DMS153 treated with DMSO at 0.1 percent for 48 hours (cell line): ENCODE results near the gene LYPD8.

Source experiments
- DNase-seq: peaks from one replicate; lab custom pipeline; 2025; ENCODE audit not compliant: unreplicated experiment; lab: John Stamatoyannopoulos, UW

LYPD8 gene

GRCh38 chr1:248702714-248703113, 52.8 kb downstream of the LYPD8 start, which contains the start of gene OR14I1:
Gene OR14I1 (minus strand): TSS chr1:248702766.
- no peak for DNase-seq

- no peak for DNase-seq
These were observed 56.5 kb downstream of the LYPD8 start for GRCh38 chr1:248699099-248699498.

GRCh38 chr1:248697907-248698306, 57.7 kb downstream of the LYPD8 start:
- no peak for DNase-seq

GRCh38 chr1:248696774-248697173, 58.8 kb downstream of the LYPD8 start:
- DNase-seq, result no peak

- DNase-seq, result no peak
These were observed 59.3 kb downstream of the LYPD8 start for GRCh38 chr1:248696261-248696660.

GRCh38 chr1:248695451-248696132, 60.0 kb downstream of the LYPD8 start:
- DNase-seq, result no peak

- no peak for DNase-seq
These were observed 63.9 kb downstream of the LYPD8 start for GRCh38 chr1:248691567-248692155.
